Stomach (tissue), 9 donors: Measurements from ENCODE around the gene TATDN2. TPM values are rescaled to one million over a fixed set of nuclear protein-coding genes. Genes with fewer than 3 reads are reported as not detected.

Experiments used
- DNase-seq, 2 donors: peaks; one replicate each; pipeline versions ENCODE4 v3.0.0 to v3.0.0-alpha.2; 2013 to 2019
- H3K27ac ChIP-seq, 5 donors: fragments of 200-600 bp in 4 of 5; sonication (generic) in 4 of 5; one replicate each; pipeline ENCODE4 v1.5.1; 2013 to 2019; ENCODE audit warnings: mild to moderate bottlenecking in 1 of 5, moderate library complexity in 1 of 5
- H3K27me3 ChIP-seq, 3 donors: fragments of 200-600 bp; sonication (generic); one replicate each; pipeline ENCODE4 v1.5.1; 2017 to 2019; ENCODE audit warnings: mixed run types in 1 of 3
- H3K36me3 ChIP-seq, 4 donors: fragments of 200-600 bp; sonication (generic); 1 replicate in 3 of 4; 2 replicates in 1 of 4; pipeline ENCODE4 v1.5.1; 2016 to 2019
- H3K4me1 ChIP-seq, 4 donors: fragments of 200-600 bp; sonication (generic); one replicate each; pipeline ENCODE4 v1.5.1; 2016 to 2019
- H3K4me3 ChIP-seq, 4 donors: fragments of 200-600 bp; sonication (generic) in 3 of 4; one replicate each; pipeline ENCODE4 v1.5.1; 2016 to 2019; ENCODE audit warnings: mild to moderate bottlenecking in 1 of 4
- H3K9me3 ChIP-seq, 4 donors: fragments of 200-600 bp; sonication (generic); one replicate each; pipeline ENCODE4 v1.5.1; 2016 to 2019
- CTCF ChIP-seq, 7 experiments: fragments of 450-650 bp in 4 of 7; fragments of 200-600 bp in 3 of 7; sonication (generic) in 3 of 7; IDR thresholded peaks; one replicate each; pipeline ENCODE4 v1.5.1; 2016 to 2019; ENCODE audit warnings: antibody characterized with exemption in 7 of 7, control low read depth in 2 of 7, mild to moderate bottlenecking in 1 of 7
- EP300 ChIP-seq: sonication (generic); formaldehyde crosslinking; IDR thresholded peaks from one replicate; pipeline ENCODE4 v1.6.1; 2017; ENCODE audit warnings: antibody characterized with exemption
- POLR2A ChIP-seq, 4 donors: fragments of 450-650 bp; IDR thresholded peaks; one replicate each; pipeline ENCODE4 v1.6.1; 2016; ENCODE audit warnings: antibody characterized with exemption in 4 of 4, control low read depth in 2 of 4, mild to moderate bottlenecking in 1 of 4, moderate library complexity in 1 of 4
- POLR2AphosphoS5 ChIP-seq, 3 donors: sonication (generic); formaldehyde crosslinking; IDR thresholded peaks; one replicate each; pipeline ENCODE4 v1.6.1; 2016; ENCODE audit warnings: antibody characterized with exemption in 3 of 3
- WGBS, 5 donors: extraction: QIAGEN DNeasy Blood & Tissue Kit in 3 of 5; methylation state at CpG; one replicate each; pipeline versions ENCODE4 v1.1.5 to v1.1.7; 2013 to 2018; 5-methylcytosine and 5-hydroxymethylcytosine counted together
- intact Hi-C: fragments of 100-400 bp; cut with DNase I; formaldehyde crosslinking; loops from one replicate; pipeline ENCODE4 v1.15.1; 2023; ENCODE audit warnings: low total_unique reads
- polyA plus RNA-seq, 3 donors: library from polyadenylated mRNA; stranded (reverse); fragments of 200-250 nt; gene quantifications; one replicate each; pipeline ENCODE4 v1.2.3, GENCODE V29; 2013
- total RNA-seq, 5 donors: library from RNA; depleted of rRNA; stranded (reverse); fragments of >200 nt; gene quantifications; one replicate each; pipeline versions ENCODE4 v1.1.0 to v1.2.3, GENCODE V29; 2014 to 2016
- donor health status: healthy with polysubstance abuse.
- donor health status: Bipolar disorder and iron deficiency.
- donor health status: healthy.

Gene TATDN2
- total and polyA plus RNA-seq, 8 donors: 10.4 to 37.5 (median 17.1) TPM

DNA sequence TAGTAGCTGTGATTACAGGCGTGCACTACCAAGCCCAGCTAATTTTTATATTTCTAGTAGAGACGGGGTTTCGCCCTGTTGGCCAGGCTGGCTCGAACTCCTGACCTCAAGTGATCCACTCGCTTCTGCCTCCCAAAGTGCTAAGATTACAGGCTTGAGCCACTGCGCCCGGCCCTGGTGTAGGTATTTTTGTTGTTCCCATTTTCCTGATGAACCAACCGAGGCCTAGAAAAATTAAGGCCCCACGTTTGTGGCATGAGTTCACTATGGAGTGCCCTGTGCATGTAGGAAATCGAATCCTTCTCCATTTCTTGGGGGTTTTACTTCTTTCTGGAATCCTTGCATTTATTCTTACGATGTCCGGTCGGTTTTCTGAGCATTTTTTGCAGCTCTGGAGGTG is 14.3 kb upstream of the TATDN2 start:
- H3K36me3 ChIP-seq: peaks cover 8 to 80% (median 66%) of the 10 kb centered on the region in 4 donors
- H3K27me3 ChIP-seq: no peaks in the 10 kb centered on the region
- H3K4me1 ChIP-seq: peaks cover 0 to 1% (median 0%) of the 10 kb centered on the region in 4 donors
- no peak overlapping the region for H3K27ac ChIP-seq
- WGBS, 5 donors: 90 to 93% (median 92%) methylated on average over 13 of the region's 13 CpGs
- no peak overlapping the region for H3K4me3 ChIP-seq
- TF ChIP-seq CTCF (IDR thresholded peaks at IDR 0.05) (no peak), POLR2AphosphoS5 (IDR thresholded peaks at IDR 0.05) (no peak), EP300 (no peak), POLR2A (IDR thresholded peaks at IDR 0.05) (no peak)
- no peaks in the 10 kb centered on the region for H3K9me3 ChIP-seq
- no peak for DNase-seq
- intact Hi-C loops: no loop called here

GRCh38 chr3:10234526-10235230 is 13.6 kb upstream of the TATDN2 start:
- Histone ChIP-seq H3K27me3 (no peaks in the 10 kb centered on the region), H3K4me3 (no peak overlapping the region), H3K36me3 (peaks cover 8 to 80% (median 70%) of the 10 kb centered on the region in 4 donors), H3K9me3 (no peaks in the 10 kb centered on the region), H3K4me1 (no peaks in the 10 kb centered on the region), H3K27ac (no peak overlapping the region)
- intact Hi-C loops: no loop called here
- TF ChIP-seq POLR2A (IDR thresholded peaks at IDR 0.05): no peak
- no peak for TF ChIP-seq CTCF (IDR thresholded peaks at IDR 0.05)
- TF ChIP-seq EP300: no peak
- TF ChIP-seq POLR2AphosphoS5 (IDR thresholded peaks at IDR 0.05): no peak
- DNase-seq: no peak
- 84 to 94% (median 92%) methylated on average over 21 to 36 of the region's 36 CpGs for WGBS, 5 donors

- no peak overlapping the region for H3K4me3 ChIP-seq
- DNase-seq: no peak
- intact Hi-C loops: no loop called here
- no peaks in the 10 kb centered on the region for H3K27me3 ChIP-seq
- peaks cover 8 to 75% (median 65%) of the 10 kb centered on the region in 4 donors for H3K36me3 ChIP-seq
- WGBS, 5 donors: 72 to 96% (median 89%) methylated on average over 5 to 6 of the region's 6 CpGs
- H3K27ac ChIP-seq: no peak overlapping the region
- TF ChIP-seq POLR2A (IDR thresholded peaks at IDR 0.05) (no peak), EP300 (no peak), POLR2AphosphoS5 (IDR thresholded peaks at IDR 0.05) (no peak)
- no peaks in the 10 kb centered on the region for H3K4me1 ChIP-seq
- no peaks in the 10 kb centered on the region for H3K9me3 ChIP-seq
Measured at GRCh38 chr3:10235551-10235950, 12.7 kb upstream of the TATDN2 start.

GRCh38 chr3:10238345-10239183 is 9.7 kb upstream of the TATDN2 start:
- intact Hi-C loops: no loop called here
- WGBS, 5 donors: 85 to 91% (median 89%) methylated on average over 15 of the region's 15 CpGs
- Histone ChIP-seq H3K9me3 (no peaks in the 10 kb centered on the region), H3K4me1 (peaks cover 0 to 8% (median 0%) of the 10 kb centered on the region in 4 donors), H3K36me3 (peaks cover 8 to 73% (median 59%) of the 10 kb centered on the region in 4 donors), H3K4me3 (no peak overlapping the region), H3K27me3 (no peaks in the 10 kb centered on the region), H3K27ac (no peak overlapping the region)
- TF ChIP-seq POLR2AphosphoS5 (IDR thresholded peaks at IDR 0.05): no peak
- TF ChIP-seq POLR2A (IDR thresholded peaks at IDR 0.05): no peak
- no peak for TF ChIP-seq CTCF (IDR thresholded peaks at IDR 0.05)
- no peak for TF ChIP-seq EP300
- no peak for DNase-seq
